ENCODE results near the gene SHB.
"Not testable (repeated sequence)": the region's sequence is repeated elsewhere in the genome, so short reads cannot be mapped to it uniquely, and the experiment has no call there.

The SHB gene

GRCh38 chr9:37902796-37903646 lies 166.0 kb downstream of the SHB start:
- DNase-seq (ENCODE audit: low read depth) = peak; percentile 45

GRCh38 chr9:37902131-37902530 lies 166.9 kb downstream of the SHB start:
- DNase-seq (ENCODE audit: low read depth) = no peak

DNA sequence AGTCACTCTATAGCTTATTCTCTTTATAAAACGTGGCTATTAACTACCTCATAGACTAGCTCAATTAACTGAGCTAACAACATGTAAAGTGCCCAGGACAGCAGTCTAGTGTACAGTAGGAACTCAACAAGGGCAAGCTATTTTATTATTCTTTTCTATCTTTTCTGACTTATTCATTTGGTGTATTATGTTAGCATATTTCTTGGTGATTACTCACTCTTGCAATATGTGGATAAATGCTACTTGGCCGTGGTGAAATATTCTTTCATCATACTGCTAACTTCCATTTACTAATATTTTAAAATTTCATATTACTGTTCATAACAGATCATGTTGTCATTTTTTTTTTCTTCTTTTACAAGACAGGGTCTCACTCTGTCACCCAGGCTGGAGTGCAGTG lies 170.0 kb downstream of the SHB start:
- DNase-seq (ENCODE audit: low read depth) = peak; percentile 48

GRCh38 chr9:37897665-37898064 lies 171.4 kb downstream of the SHB start:
- DNase-seq (ENCODE audit: low read depth) = no peak

DNA sequence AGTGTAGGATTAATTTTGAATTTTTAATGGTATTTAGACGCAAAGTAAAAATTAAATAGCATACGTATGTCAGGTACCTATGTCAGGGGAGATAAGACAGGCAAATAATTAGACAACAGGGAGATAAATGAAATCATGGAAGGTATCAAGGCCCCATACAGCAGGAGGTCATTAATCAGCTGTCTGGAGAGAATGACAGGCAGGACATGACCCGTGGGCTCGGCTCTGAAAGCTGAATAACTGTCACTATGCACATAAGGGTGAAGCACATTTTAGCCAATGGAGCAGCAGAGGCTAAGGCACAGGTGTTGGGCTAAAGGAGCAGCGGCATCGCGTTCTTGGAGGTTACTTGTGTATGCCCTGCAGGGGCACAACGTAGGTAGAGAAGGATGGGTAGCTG lies 177.0 kb downstream of the SHB start:
- no peak for DNase-seq (ENCODE audit: low read depth)

GRCh38 chr9:37891042-37891441 lies 178.0 kb downstream of the SHB start:
- not testable (repeated sequence) for DNase-seq (ENCODE audit: low read depth)

DNA sequence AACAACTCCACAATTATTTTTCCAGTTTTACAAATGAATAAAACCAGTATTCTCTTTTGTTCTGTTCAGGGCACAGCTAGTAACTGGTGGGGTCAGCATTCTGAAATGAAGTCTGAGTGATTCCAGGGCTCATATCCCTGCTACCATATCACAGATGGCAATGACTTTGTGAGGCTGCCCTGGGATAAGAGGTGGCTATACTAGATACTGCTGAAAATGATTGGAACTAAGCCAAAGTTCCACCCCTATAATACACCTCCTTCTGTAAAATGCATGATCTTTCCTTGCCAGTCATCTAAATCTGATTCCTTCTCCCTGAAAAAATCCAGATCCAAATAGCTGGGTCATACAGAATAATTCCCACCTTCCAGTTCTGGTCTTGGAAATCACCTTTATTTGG lies 179.5 kb downstream of the SHB start:
- DNase-seq (ENCODE audit: low read depth) = no peak

- not testable (repeated sequence) for DNase-seq (ENCODE audit: low read depth)
Observed at GRCh38 chr9:37887977-37888583, 180.9 kb downstream of the SHB start.

DNA sequence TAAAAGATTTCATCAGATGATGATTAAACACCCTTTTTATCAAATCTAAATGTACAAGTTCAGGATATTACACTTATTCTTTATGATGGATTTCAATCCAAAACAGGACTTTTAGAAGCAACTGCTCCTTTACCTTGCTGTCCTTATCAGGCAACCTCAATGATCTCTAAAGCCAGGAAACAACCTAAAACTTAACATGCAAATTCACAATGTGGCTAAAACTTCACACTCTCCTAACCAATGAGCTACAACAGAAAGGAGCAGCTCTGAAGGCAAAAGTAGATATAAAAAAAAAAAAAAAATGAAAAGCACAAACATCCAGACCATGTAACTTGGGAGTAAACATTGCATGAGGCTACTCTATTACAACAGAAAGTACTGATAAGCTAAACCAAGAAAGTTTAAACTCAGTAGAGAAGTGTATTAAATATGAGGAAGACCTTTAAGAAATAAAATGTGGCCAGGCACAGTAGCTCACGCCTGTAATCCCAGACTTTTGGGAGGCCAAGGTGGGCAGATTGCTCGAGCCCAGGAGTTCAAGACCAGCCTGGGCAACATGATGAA lies 188.0 kb downstream of the SHB start:
- DNase-seq (ENCODE audit: low read depth) = no peak

GRCh38 chr9:37876376-37876775 lies 192.7 kb downstream of the SHB start:
- DNase-seq (ENCODE audit: low read depth) = no peak

GRCh38 chr9:37873955-37874354 lies 195.1 kb downstream of the SHB start:
- DNase-seq (ENCODE audit: low read depth) = no peak

- DNase-seq (ENCODE audit: low read depth) = no peak
Observed at GRCh38 chr9:37870799-37871176, 198.2 kb downstream of the SHB start.

GRCh38 chr9:37870081-37870798 lies 198.8 kb downstream of the SHB start:
- no peak for DNase-seq (ENCODE audit: low read depth)
